ENCODE measurements around the gene ZNF613.
"Not testable (repeated sequence)": the region's sequence is repeated elsewhere in the genome, so short reads cannot be mapped to it uniquely, and the experiment has no call there.

Gene ZNF613

GRCh38 chr19:51927859-51928258 is 587 bp downstream of the ZNF613 start:
- Histone ChIP-seq H3K36me3 (ENCODE audit: control insufficient read depth in 2 of 2, insufficient read depth in 2 of 2, low read length in 2 of 2) (peaks cover 25 to 26% of the 10 kb centered on the region in 2 donors), H3K27ac (ENCODE audit: low read depth in 2 of 2, low read length in 2 of 2) (peak overlapping the region in 1 of 2 donors; percentile 91), H3K9me3 (ENCODE audit: control insufficient read depth in 2 of 2, low read length in 2 of 2) (peaks cover 4 to 25% of the 10 kb centered on the region in 2 donors), H3K27me3 (ENCODE audit: control insufficient read depth in 2 of 2, insufficient read depth in 2 of 2, low read length in 2 of 2) (no peaks in the 10 kb centered on the region), H3K9ac (ENCODE audit: low read depth in 1 of 2, low read length in 2 of 2) (peak overlapping the region; percentile 90 to 93), H3K4me1 (ENCODE audit: control insufficient read depth in 2 of 2, insufficient read depth in 2 of 2, low read length in 2 of 2) (peaks cover 7 to 9% of the 10 kb centered on the region in 2 donors), H3K4me3 (ENCODE audit: low read length in 2 of 2) (peak overlapping the region; percentile 86 to 99)

- Histone ChIP-seq H3K27ac (ENCODE audit: low read depth in 2 of 2, low read length in 2 of 2) (no peak overlapping the region), H3K36me3 (ENCODE audit: control insufficient read depth in 2 of 2, insufficient read depth in 2 of 2, low read length in 2 of 2) (peaks cover 63 to 64% of the 10 kb centered on the region in 2 donors), H3K4me1 (ENCODE audit: control insufficient read depth in 2 of 2, insufficient read depth in 2 of 2, low read length in 2 of 2) (peaks cover 7 to 9% of the 10 kb centered on the region in 2 donors), H3K27me3 (ENCODE audit: control insufficient read depth in 2 of 2, insufficient read depth in 2 of 2, low read length in 2 of 2) (no peaks in the 10 kb centered on the region), H3K4me3 (ENCODE audit: low read length in 2 of 2) (no peak overlapping the region), H3K9ac (ENCODE audit: low read depth in 1 of 2, low read length in 2 of 2) (no peak overlapping the region), H3K9me3 (ENCODE audit: control insufficient read depth in 2 of 2, low read length in 2 of 2) (peaks cover 19 to 30% of the 10 kb centered on the region in 2 donors)
These were observed 4.6 kb downstream of the ZNF613 start for GRCh38 chr19:51931921-51932320.

GRCh38 chr19:51938936-51939335 is 11.7 kb downstream of the ZNF613 start:
- Histone ChIP-seq H3K9ac (ENCODE audit: low read depth in 1 of 2, low read length in 2 of 2) (no peak overlapping the region), H3K4me3 (ENCODE audit: low read length in 2 of 2) (no peak overlapping the region), H3K27ac (ENCODE audit: low read depth in 2 of 2, low read length in 2 of 2) (no peak overlapping the region), H3K27me3 (ENCODE audit: control insufficient read depth in 2 of 2, insufficient read depth in 2 of 2, low read length in 2 of 2) (no peaks in the 10 kb centered on the region), H3K9me3 (ENCODE audit: control insufficient read depth in 2 of 2, low read length in 2 of 2) (peaks cover 60 to 62% of the 10 kb centered on the region in 2 donors), H3K36me3 (ENCODE audit: control insufficient read depth in 2 of 2, insufficient read depth in 2 of 2, low read length in 2 of 2) (peaks cover 81 to 89% of the 10 kb centered on the region in 2 donors), H3K4me1 (ENCODE audit: control insufficient read depth in 2 of 2, insufficient read depth in 2 of 2, low read length in 2 of 2) (no peaks in the 10 kb centered on the region)

GRCh38 chr19:51944798-51945552 is 17.7 kb downstream of the ZNF613 start:
- Histone ChIP-seq H3K27me3 (ENCODE audit: control insufficient read depth in 2 of 2, insufficient read depth in 2 of 2, low read length in 2 of 2) (no peaks in the 10 kb centered on the region), H3K9ac (ENCODE audit: low read depth in 1 of 2, low read length in 2 of 2) (no peak overlapping the region), H3K36me3 (ENCODE audit: control insufficient read depth in 2 of 2, insufficient read depth in 2 of 2, low read length in 2 of 2) (peaks cover 53 to 56% of the 10 kb centered on the region in 2 donors), H3K27ac (ENCODE audit: low read depth in 2 of 2, low read length in 2 of 2) (no peak overlapping the region), H3K4me3 (ENCODE audit: low read length in 2 of 2) (peak overlapping the region; percentile 20 to 39), H3K4me1 (ENCODE audit: control insufficient read depth in 2 of 2, insufficient read depth in 2 of 2, low read length in 2 of 2) (no peaks in the 10 kb centered on the region), H3K9me3 (ENCODE audit: control insufficient read depth in 2 of 2, low read length in 2 of 2) (peaks cover 81 to 88% of the 10 kb centered on the region in 2 donors)

GRCh38 chr19:51946602-51947001 is 19.3 kb downstream of the ZNF613 start:
- Histone ChIP-seq H3K9ac (ENCODE audit: low read depth in 1 of 2, low read length in 2 of 2) (no peak overlapping the region), H3K4me3 (ENCODE audit: low read length in 2 of 2) (no peak overlapping the region), H3K27me3 (ENCODE audit: control insufficient read depth in 2 of 2, insufficient read depth in 2 of 2, low read length in 2 of 2) (no peaks in the 10 kb centered on the region), H3K9me3 (ENCODE audit: control insufficient read depth in 2 of 2, low read length in 2 of 2) (peaks cover 81 to 82% of the 10 kb centered on the region in 2 donors), H3K4me1 (ENCODE audit: control insufficient read depth in 2 of 2, insufficient read depth in 2 of 2, low read length in 2 of 2) (no peaks in the 10 kb centered on the region), H3K36me3 (ENCODE audit: control insufficient read depth in 2 of 2, insufficient read depth in 2 of 2, low read length in 2 of 2) (peaks cover 38 to 40% of the 10 kb centered on the region in 2 donors), H3K27ac (ENCODE audit: low read depth in 2 of 2, low read length in 2 of 2) (no peak overlapping the region)

- Histone ChIP-seq H3K9me3 (ENCODE audit: control insufficient read depth in 2 of 2, low read length in 2 of 2) (peaks cover 65 to 67% of the 10 kb centered on the region in 2 donors), H3K27me3 (ENCODE audit: control insufficient read depth in 2 of 2, insufficient read depth in 2 of 2, low read length in 2 of 2) (no peaks in the 10 kb centered on the region), H3K36me3 (ENCODE audit: control insufficient read depth in 2 of 2, insufficient read depth in 2 of 2, low read length in 2 of 2) (peaks cover 15 to 16% of the 10 kb centered on the region in 2 donors), H3K4me3 (ENCODE audit: low read length in 2 of 2) (no peak overlapping the region), H3K9ac (ENCODE audit: low read depth in 1 of 2, low read length in 2 of 2) (no peak overlapping the region), H3K27ac (ENCODE audit: low read depth in 2 of 2, low read length in 2 of 2) (no peak overlapping the region), H3K4me1 (ENCODE audit: control insufficient read depth in 2 of 2, insufficient read depth in 2 of 2, low read length in 2 of 2) (no peaks in the 10 kb centered on the region)
These were observed 21.7 kb downstream of the ZNF613 start for GRCh38 chr19:51948975-51949374.

- not testable (repeated sequence) for H3K36me3 ChIP-seq (ENCODE audit: control insufficient read depth in 2 of 2, insufficient read depth in 2 of 2, low read length in 2 of 2); H3K9ac ChIP-seq (ENCODE audit: low read depth in 1 of 2, low read length in 2 of 2); H3K27me3 ChIP-seq (ENCODE audit: control insufficient read depth in 2 of 2, insufficient read depth in 2 of 2, low read length in 2 of 2); H3K4me1 ChIP-seq (ENCODE audit: control insufficient read depth in 2 of 2, insufficient read depth in 2 of 2, low read length in 2 of 2); H3K4me3 ChIP-seq (ENCODE audit: low read length in 2 of 2); H3K27ac ChIP-seq (ENCODE audit: low read depth in 2 of 2, low read length in 2 of 2)
- H3K9me3 ChIP-seq (ENCODE audit: control insufficient read depth in 2 of 2, low read length in 2 of 2) = peaks cover 15 to 25% of the 10 kb centered on the region in 2 donors
These were observed 30.6 kb downstream of the ZNF613 start for GRCh38 chr19:51957846-51958245.

GRCh38 chr19:51959791-51960190 is 32.5 kb downstream of the ZNF613 start:
- Histone ChIP-seq H3K9me3 (ENCODE audit: control insufficient read depth in 2 of 2, low read length in 2 of 2) (peaks cover 31 to 32% of the 10 kb centered on the region in 2 donors), H3K4me1 (ENCODE audit: control insufficient read depth in 2 of 2, insufficient read depth in 2 of 2, low read length in 2 of 2) (peaks cover 0 to 8% of the 10 kb centered on the region in 2 donors), H3K4me3 (ENCODE audit: low read length in 2 of 2) (no peak overlapping the region), H3K27ac (ENCODE audit: low read depth in 2 of 2, low read length in 2 of 2) (peak overlapping the region; percentile 41 to 63), H3K9ac (ENCODE audit: low read depth in 1 of 2, low read length in 2 of 2) (no peak overlapping the region), H3K27me3 (ENCODE audit: control insufficient read depth in 2 of 2, insufficient read depth in 2 of 2, low read length in 2 of 2) (no peaks in the 10 kb centered on the region), H3K36me3 (ENCODE audit: control insufficient read depth in 2 of 2, insufficient read depth in 2 of 2, low read length in 2 of 2) (peaks cover 5 to 12% of the 10 kb centered on the region in 2 donors)

GRCh38 chr19:51960621-51961233 is 33.5 kb downstream of the ZNF613 start:
- not testable (repeated sequence) for H3K4me1 ChIP-seq (ENCODE audit: control insufficient read depth in 2 of 2, insufficient read depth in 2 of 2, low read length in 2 of 2); H3K4me3 ChIP-seq (ENCODE audit: low read length in 2 of 2); H3K27me3 ChIP-seq (ENCODE audit: control insufficient read depth in 2 of 2, insufficient read depth in 2 of 2, low read length in 2 of 2); H3K9ac ChIP-seq (ENCODE audit: low read depth in 1 of 2, low read length in 2 of 2)
- Histone ChIP-seq H3K9me3 (ENCODE audit: control insufficient read depth in 2 of 2, low read length in 2 of 2) (peaks cover 38 to 40% of the 10 kb centered on the region in 2 donors), H3K36me3 (ENCODE audit: control insufficient read depth in 2 of 2, insufficient read depth in 2 of 2, low read length in 2 of 2) (peaks cover 15 to 21% of the 10 kb centered on the region in 2 donors), H3K27ac (ENCODE audit: low read depth in 2 of 2, low read length in 2 of 2) (peak overlapping the region; percentile 41 to 63)

GRCh38 chr19:51965583-51965982 is 38.3 kb downstream of the ZNF613 start:
- H3K9ac ChIP-seq (ENCODE audit: low read depth in 1 of 2, low read length in 2 of 2) = no peak overlapping the region
- H3K9me3 ChIP-seq (ENCODE audit: control insufficient read depth in 2 of 2, low read length in 2 of 2) = peaks cover 63 to 74% of the 10 kb centered on the region in 2 donors
- peak overlapping the region; percentile 2 to 6 for H3K4me3 ChIP-seq (ENCODE audit: low read length in 2 of 2)
- H3K36me3 ChIP-seq (ENCODE audit: control insufficient read depth in 2 of 2, insufficient read depth in 2 of 2, low read length in 2 of 2) = peaks cover 54 to 63% of the 10 kb centered on the region in 2 donors
- H3K4me1 ChIP-seq (ENCODE audit: control insufficient read depth in 2 of 2, insufficient read depth in 2 of 2, low read length in 2 of 2) = peaks cover 0 to 2% of the 10 kb centered on the region in 2 donors
- no peaks in the 10 kb centered on the region for H3K27me3 ChIP-seq (ENCODE audit: control insufficient read depth in 2 of 2, insufficient read depth in 2 of 2, low read length in 2 of 2)
- H3K27ac ChIP-seq (ENCODE audit: low read depth in 2 of 2, low read length in 2 of 2) = no peak overlapping the region

All from mucosa of rectum (tissue), 2 donors.